Measurements from ENCODE around the gene EFCAB6. TPM values are rescaled to one million over a fixed set of nuclear protein-coding genes. Genes with fewer than 3 reads are reported as not detected.

The EFCAB6 gene
- total and polyA plus RNA-seq, 10 of the 15 experiments (the other 5 are each of a cell fraction or from before 2014, with no cell fraction given), result 0.05 to 0.42 (median 0.19) TPM

GRCh38 chr22:43819421-43819921 lies 7.4 kb upstream of the EFCAB6 start:
- no TSS peak for BruUV-seq (replicated peaks)
- ATAC-seq, result no peak
- H3K9ac ChIP-seq (ENCODE audit: control insufficient read depth, insufficient read depth, low read length), result no peak overlapping the region
- CTCF ChIA-PET, result interaction anchor here (0.6 to 1.1 kb wide), 2 partner anchors 64 to 79 kb away, joined by 3 read pairs; no protein-coding TSS in a partner anchor
- intact Hi-C loops (cut with micrococcal nuclease; ENCODE audit: unreplicated experiment), result no loop called here
- H3K4me3 ChIP-seq, result no peak overlapping the region
- H3K4me1 ChIP-seq (ENCODE audit: control insufficient read depth, insufficient read depth, low read length), result no peaks in the 10 kb centered on the region
- WGBS (ENCODE audit: insufficient coverage, insufficient replicate concordance, low lambda C conversion rate, missing lambda C conversion rate), result 68% methylated on average over 12 of the region's 12 CpGs
- H3K9me3 ChIP-seq (replicated peaks; ENCODE audit: control insufficient read depth, insufficient read depth, low read length), result no peaks in the 10 kb centered on the region
- no peak for FAIRE-seq
- H3K79me2 ChIP-seq (ENCODE audit: control insufficient read depth, insufficient read depth, low read length), result no peaks in the 10 kb centered on the region
- SMC1A ChIA-PET (ENCODE audit: uncharacterized antibody, unreplicated experiment), result no interaction called here
- no peaks in the 10 kb centered on the region for H3K36me3 ChIP-seq (ENCODE audit: control insufficient read depth in 2 of 2, insufficient read depth in 2 of 2, low read length in 1 of 2)
- in situ Hi-C loops (cut with MboI), result no loop called here
- no peak overlapping the region for H3K4me2 ChIP-seq (ENCODE audit: control insufficient read depth, insufficient read depth)
- POLR2A ChIA-PET, result no interaction called here
- H3K27ac ChIP-seq (ENCODE audit: control insufficient read depth, insufficient read depth), result no peak overlapping the region
- no peaks in the 10 kb centered on the region; a peak in 1 of 4 replicates for H3K27me3 ChIP-seq (replicated peaks in 1 of 2; ENCODE audit: control insufficient read depth in 2 of 2, insufficient read depth in 2 of 2, low read length in 1 of 2)
- H2AFZ ChIP-seq (ENCODE audit: control insufficient read depth, low read depth, low read length), result no peak overlapping the region
- RAD21 ChIA-PET (ENCODE audit: unreplicated experiment), result no interaction called here
- DNase-seq (ENCODE audit: low read depth, low spot score), result no peak
- no peaks in the 10 kb centered on the region for H4K20me1 ChIP-seq (ENCODE audit: control insufficient read depth, insufficient read depth)
- TF ChIP-seq WRNIP1 (IDR thresholded peaks at IDR 0.05; ENCODE audit: borderline replicate concordance, low read depth, low read length) (no peak), CHD2 (IDR thresholded peaks at IDR 0.05; ENCODE audit: borderline replicate concordance, low read depth, low read length) (no peak), RAD51 (IDR thresholded peaks at IDR 0.05) (no peak), RBBP5 (conservative IDR thresholded peaks at IDR 0.05) (no peak), RELA (IDR thresholded peaks at IDR 0.05; ENCODE audit: borderline replicate concordance, partially characterized antibody) (no peak), REST (IDR thresholded peaks at IDR 0.05; ENCODE audit: low read depth, low read length) (no peak), BRCA1 (IDR thresholded peaks at IDR 0.05; ENCODE audit: low read depth, low read length) (no peak), ATF2 (IDR thresholded peaks at IDR 0.05; ENCODE audit: low read length) (no peak), SUZ12 (IDR thresholded peaks at IDR 0.05; ENCODE audit: unreplicated experiment) (no peak), MYC (IDR thresholded peaks at IDR 0.05; ENCODE audit: insufficient read depth, insufficient read length, insufficient replicate concordance, low read length, severe bottlenecking) (no peak), ESRRA (IDR thresholded peaks at IDR 0.05; ENCODE audit: low read length) (no peak), ETV6 (conservative IDR thresholded peaks at IDR 0.05 in 1 of 2, IDR thresholded peaks at IDR 0.05 in 1 of 2; ENCODE audit: borderline replicate concordance in 1 of 2, low read depth in 1 of 2) (no peak), BCLAF1 (IDR thresholded peaks at IDR 0.05) (no peak)
- TF ChIP-seq, protein P1, sequence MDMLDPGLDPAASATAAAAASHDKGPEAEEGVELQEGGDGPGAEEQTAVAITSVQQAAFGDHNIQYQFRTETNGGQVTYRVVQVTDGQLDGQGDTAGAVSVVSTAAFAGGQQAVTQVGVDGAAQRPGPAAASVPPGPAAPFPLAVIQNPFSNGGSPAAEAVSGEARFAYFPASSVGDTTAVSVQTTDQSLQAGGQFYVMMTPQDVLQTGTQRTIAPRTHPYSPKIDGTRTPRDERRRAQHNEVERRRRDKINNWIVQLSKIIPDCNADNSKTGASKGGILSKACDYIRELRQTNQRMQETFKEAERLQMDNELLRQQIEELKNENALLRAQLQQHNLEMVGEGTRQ (IDR thresholded peaks at IDR 0.05; ENCODE audit: borderline replicate concordance, low read depth, low read length), result no peak

All from GM12878 (cell line).